HEK293 (cell line): ENCODE data around the gene TMC4.

ENCODE experiments used
- HOXC10 ChIP-seq: sonication (generic); formaldehyde crosslinking; IDR thresholded peaks from 2 replicates; pipeline ENCODE4 v1.8.1; 2023; ENCODE audit warnings: mild to moderate bottlenecking, missing genetic modification reagents
- KLF10 ChIP-seq: fragments of 450-650 bp; IDR thresholded peaks from 2 replicates; pipeline ENCODE4 v1.5.1; 2018; ENCODE audit warnings: missing biosample characterization, mild to moderate bottlenecking, missing genetic modification characterization
- KLF7 ChIP-seq: fragments of 450-650 bp; formaldehyde crosslinking; IDR thresholded peaks from 2 replicates; pipeline ENCODE4 v1.5.1; 2016; ENCODE audit warnings: missing biosample characterization, missing genetic modification characterization, borderline replicate concordance
- SCRT2 ChIP-seq: fragments of 450-650 bp; formaldehyde crosslinking; IDR thresholded peaks from 2 replicates; pipeline ENCODE4 v1.5.1; 2016; ENCODE audit warnings: missing biosample characterization, missing genetic modification characterization
- YY1 ChIP-seq: fragments of 450-650 bp; formaldehyde crosslinking; IDR thresholded peaks from 2 replicates; pipeline ENCODE4 v1.5.1; 2018; ENCODE audit warnings: missing biosample characterization, missing genetic modification characterization
- YY2 ChIP-seq: fragments of 450-650 bp; formaldehyde crosslinking; IDR thresholded peaks from 2 replicates; pipeline ENCODE4 v1.5.1; 2016; ENCODE audit warnings: missing biosample characterization, missing genetic modification characterization
- ZBTB8A ChIP-seq: fragments of 450-650 bp; formaldehyde crosslinking; IDR thresholded peaks from 2 replicates; pipeline ENCODE4 v1.5.1; 2016; ENCODE audit warnings: missing biosample characterization, missing genetic modification characterization
- ZNF248 ChIP-seq: fragments of 450-650 bp; formaldehyde crosslinking; IDR thresholded peaks from 2 replicates; pipeline ENCODE4 v1.5.1; 2017; ENCODE audit warnings: missing biosample characterization, missing genetic modification characterization
- ZNF350 ChIP-seq: fragments of 450-650 bp; formaldehyde crosslinking; IDR thresholded peaks from 2 replicates; pipeline ENCODE4 v1.5.0; 2017; ENCODE audit warnings: missing biosample characterization, mild to moderate bottlenecking, missing genetic modification characterization
- ZNF423 ChIP-seq: fragments of 450-650 bp; formaldehyde crosslinking; IDR thresholded peaks from 2 replicates; pipeline ENCODE4 v1.5.1; 2016; ENCODE audit warnings: missing biosample characterization, missing genetic modification characterization
- ZNF510 ChIP-seq: fragments of 450-650 bp; formaldehyde crosslinking; IDR thresholded peaks from 2 replicates; pipeline ENCODE4 v1.5.1; 2018; ENCODE audit warnings: mild to moderate bottlenecking, missing genetic modification characterization, missing biosample characterization; ENCODE audit not compliant: insufficient replicate concordance
- ZNF518A ChIP-seq: fragments of 450-650 bp; formaldehyde crosslinking; conservative IDR thresholded peaks from 2 replicates; pipeline ENCODE4 v1.5.1; 2016; ENCODE audit warnings: low read depth, missing biosample characterization, missing genetic modification characterization
- ZNF548 ChIP-seq: fragments of 450-650 bp; formaldehyde crosslinking; IDR thresholded peaks from 2 replicates; pipeline ENCODE4 v1.5.1; 2016; ENCODE audit warnings: missing biosample characterization, missing genetic modification characterization
- ZNF555 ChIP-seq: fragments of 450-650 bp; formaldehyde crosslinking; conservative IDR thresholded peaks from 2 replicates; pipeline ENCODE4 v1.5.1; 2017; ENCODE audit warnings: missing biosample characterization, mild to moderate bottlenecking, missing genetic modification characterization, inconsistent platforms
- ZNF561 ChIP-seq: fragments of 450-650 bp; IDR thresholded peaks from 2 replicates; pipeline ENCODE4 v1.5.1; 2018; ENCODE audit warnings: missing biosample characterization, missing genetic modification characterization, borderline replicate concordance
- ZNF658 ChIP-seq: fragments of 450-650 bp; formaldehyde crosslinking; IDR thresholded peaks from 2 replicates; pipeline ENCODE4; 2016; ENCODE audit warnings: missing biosample characterization, missing genetic modification characterization
- ZNF768 ChIP-seq: fragments of 450-650 bp; formaldehyde crosslinking; IDR thresholded peaks from 2 replicates; pipeline ENCODE4 v1.5.1; 2018; ENCODE audit warnings: missing biosample characterization, mild to moderate bottlenecking, missing genetic modification characterization
- ZSCAN16 ChIP-seq: fragments of 450-650 bp; formaldehyde crosslinking; IDR thresholded peaks from 2 replicates; pipeline ENCODE4 v1.5.1; 2016; ENCODE audit warnings: missing biosample characterization, missing genetic modification characterization
- TF ChIP-seq, protein P1 (sequence below): fragments of 450-650 bp; formaldehyde crosslinking; IDR thresholded peaks from 2 replicates; pipeline ENCODE4 v1.5.1; 2016; ENCODE audit warnings: missing biosample characterization, missing genetic modification characterization, low read depth
- TF ChIP-seq, protein P2 (sequence below): fragments of 450-650 bp; formaldehyde crosslinking; IDR thresholded peaks from 2 replicates; pipeline ENCODE4 v1.5.1; 2016; ENCODE audit warnings: missing biosample characterization, missing genetic modification characterization, borderline replicate concordance
- TF ChIP-seq, protein P3 (sequence below): fragments of 450-650 bp; formaldehyde crosslinking; IDR thresholded peaks from 2 replicates; pipeline ENCODE4 v1.5.1; 2016; ENCODE audit warnings: missing biosample characterization, missing genetic modification characterization
- TF ChIP-seq, protein P4 (sequence below): fragments of 450-650 bp; formaldehyde crosslinking; IDR thresholded peaks from 2 replicates; pipeline ENCODE4 v1.5.1; 2016; ENCODE audit warnings: missing biosample characterization, missing genetic modification characterization
- TF ChIP-seq, protein P5 (sequence below): fragments of 450-650 bp; formaldehyde crosslinking; IDR thresholded peaks from 2 replicates; pipeline ENCODE4 v1.5.1; 2016; ENCODE audit warnings: missing biosample characterization, missing genetic modification characterization

TMC4 gene

DNA sequence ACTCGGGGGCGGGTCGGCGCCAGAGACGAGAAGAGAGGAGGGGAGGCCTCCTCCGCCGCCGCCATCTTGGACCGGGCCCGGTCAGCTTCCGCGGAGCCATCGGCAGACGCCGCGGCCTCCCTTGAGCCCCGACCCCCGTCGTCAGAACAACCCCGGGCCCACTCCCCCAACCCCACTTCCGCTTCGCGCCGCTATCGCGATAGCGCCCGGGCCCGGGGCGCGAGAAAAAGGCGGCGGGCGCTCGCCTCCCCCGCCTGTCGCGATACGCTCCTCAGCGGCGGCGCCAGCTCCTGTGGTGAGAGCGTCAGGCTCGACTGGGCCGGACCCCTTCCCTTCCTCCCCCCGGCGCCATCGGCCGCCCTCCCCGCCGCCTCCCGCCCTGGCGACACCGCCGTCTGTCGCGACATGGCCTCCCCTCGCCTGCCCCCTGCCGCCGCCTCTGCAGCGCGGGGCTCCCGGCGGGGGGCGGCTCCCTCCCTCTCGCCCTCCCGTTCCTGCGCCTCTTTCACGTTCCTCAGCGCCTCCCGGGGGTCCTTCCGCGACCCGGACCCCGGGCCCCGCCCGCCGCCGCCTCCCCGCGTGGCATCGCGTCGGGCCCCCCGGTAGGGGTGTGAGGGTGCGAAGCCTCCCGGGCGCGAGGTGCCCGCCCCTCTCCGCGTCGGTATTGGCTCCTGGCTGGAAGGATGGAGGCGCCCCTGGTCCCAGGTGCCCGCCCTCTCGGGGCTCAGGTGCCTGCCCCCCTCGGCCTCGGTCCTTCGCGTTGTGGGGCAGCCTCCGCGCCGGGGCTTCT lies 35.1 kb downstream of the TMC4 start, which contains the start of gene CNOT3 (continued):
- TF ChIP-seq YY2 (tag by site-specific recombination) (peak; percentile 80), ZBTB8A (tag by site-specific recombination) (no peak), ZSCAN16 (tag by site-specific recombination) (no peak), ZNF555 (tag by site-specific recombination) (no peak), KLF10 (tag by site-specific recombination) (no peak; the same call in 1 of the 2 replicates), ZNF768 (no peak), ZNF510 (tag by site-specific recombination) (no peak), ZNF658 (tag by site-specific recombination) (no peak), SCRT2 (tag by site-specific recombination) (no peak), ZNF248 (tag by site-specific recombination) (no peak), ZNF350 (no peak), ZNF548 (no peak), HOXC10 (no peak), ZNF423 (tag by site-specific recombination) (no peak), ZNF518A (tag by site-specific recombination) (no peak), YY1 (tag by site-specific recombination) (peak; percentile 82), ZNF561 (no peak), KLF7 (tag by site-specific recombination) (no peak)
- TF ChIP-seq, protein P1, sequence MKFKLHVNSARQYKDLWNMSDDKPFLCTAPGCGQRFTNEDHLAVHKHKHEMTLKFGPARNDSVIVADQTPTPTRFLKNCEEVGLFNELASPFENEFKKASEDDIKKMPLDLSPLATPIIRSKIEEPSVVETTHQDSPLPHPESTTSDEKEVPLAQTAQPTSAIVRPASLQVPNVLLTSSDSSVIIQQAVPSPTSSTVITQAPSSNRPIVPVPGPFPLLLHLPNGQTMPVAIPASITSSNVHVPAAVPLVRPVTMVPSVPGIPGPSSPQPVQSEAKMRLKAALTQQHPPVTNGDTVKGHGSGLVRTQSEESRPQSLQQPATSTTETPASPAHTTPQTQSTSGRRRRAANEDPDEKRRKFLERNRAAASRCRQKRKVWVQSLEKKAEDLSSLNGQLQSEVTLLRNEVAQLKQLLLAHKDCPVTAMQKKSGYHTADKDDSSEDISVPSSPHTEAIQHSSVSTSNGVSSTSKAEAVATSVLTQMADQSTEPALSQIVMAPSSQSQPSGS (tag by site-specific recombination) = no peak
- TF ChIP-seq, protein P2, sequence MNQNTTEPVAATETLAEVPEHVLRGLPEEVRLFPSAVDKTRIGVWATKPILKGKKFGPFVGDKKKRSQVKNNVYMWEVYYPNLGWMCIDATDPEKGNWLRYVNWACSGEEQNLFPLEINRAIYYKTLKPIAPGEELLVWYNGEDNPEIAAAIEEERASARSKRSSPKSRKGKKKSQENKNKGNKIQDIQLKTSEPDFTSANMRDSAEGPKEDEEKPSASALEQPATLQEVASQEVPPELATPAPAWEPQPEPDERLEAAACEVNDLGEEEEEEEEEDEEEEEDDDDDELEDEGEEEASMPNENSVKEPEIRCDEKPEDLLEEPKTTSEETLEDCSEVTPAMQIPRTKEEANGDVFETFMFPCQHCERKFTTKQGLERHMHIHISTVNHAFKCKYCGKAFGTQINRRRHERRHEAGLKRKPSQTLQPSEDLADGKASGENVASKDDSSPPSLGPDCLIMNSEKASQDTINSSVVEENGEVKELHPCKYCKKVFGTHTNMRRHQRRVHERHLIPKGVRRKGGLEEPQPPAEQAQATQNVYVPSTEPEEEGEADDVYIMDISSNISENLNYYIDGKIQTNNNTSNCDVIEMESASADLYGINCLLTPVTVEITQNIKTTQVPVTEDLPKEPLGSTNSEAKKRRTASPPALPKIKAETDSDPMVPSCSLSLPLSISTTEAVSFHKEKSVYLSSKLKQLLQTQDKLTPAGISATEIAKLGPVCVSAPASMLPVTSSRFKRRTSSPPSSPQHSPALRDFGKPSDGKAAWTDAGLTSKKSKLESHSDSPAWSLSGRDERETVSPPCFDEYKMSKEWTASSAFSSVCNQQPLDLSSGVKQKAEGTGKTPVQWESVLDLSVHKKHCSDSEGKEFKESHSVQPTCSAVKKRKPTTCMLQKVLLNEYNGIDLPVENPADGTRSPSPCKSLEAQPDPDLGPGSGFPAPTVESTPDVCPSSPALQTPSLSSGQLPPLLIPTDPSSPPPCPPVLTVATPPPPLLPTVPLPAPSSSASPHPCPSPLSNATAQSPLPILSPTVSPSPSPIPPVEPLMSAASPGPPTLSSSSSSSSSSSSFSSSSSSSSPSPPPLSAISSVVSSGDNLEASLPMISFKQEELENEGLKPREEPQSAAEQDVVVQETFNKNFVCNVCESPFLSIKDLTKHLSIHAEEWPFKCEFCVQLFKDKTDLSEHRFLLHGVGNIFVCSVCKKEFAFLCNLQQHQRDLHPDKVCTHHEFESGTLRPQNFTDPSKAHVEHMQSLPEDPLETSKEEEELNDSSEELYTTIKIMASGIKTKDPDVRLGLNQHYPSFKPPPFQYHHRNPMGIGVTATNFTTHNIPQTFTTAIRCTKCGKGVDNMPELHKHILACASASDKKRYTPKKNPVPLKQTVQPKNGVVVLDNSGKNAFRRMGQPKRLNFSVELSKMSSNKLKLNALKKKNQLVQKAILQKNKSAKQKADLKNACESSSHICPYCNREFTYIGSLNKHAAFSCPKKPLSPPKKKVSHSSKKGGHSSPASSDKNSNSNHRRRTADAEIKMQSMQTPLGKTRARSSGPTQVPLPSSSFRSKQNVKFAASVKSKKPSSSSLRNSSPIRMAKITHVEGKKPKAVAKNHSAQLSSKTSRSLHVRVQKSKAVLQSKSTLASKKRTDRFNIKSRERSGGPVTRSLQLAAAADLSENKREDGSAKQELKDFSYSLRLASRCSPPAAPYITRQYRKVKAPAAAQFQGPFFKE (tag by site-specific recombination) = no peak
- TF ChIP-seq, protein P3, sequence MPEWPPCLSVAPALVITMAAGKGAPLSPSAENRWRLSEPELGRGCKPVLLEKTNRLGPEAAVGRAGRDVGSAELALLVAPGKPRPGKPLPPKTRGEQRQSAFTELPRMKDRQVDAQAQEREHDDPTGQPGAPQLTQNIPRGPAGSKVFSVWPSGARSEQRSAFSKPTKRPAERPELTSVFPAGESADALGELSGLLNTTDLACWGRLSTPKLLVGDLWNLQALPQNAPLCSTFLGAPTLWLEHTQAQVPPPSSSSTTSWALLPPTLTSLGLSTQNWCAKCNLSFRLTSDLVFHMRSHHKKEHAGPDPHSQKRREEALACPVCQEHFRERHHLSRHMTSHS (tag by site-specific recombination) = no peak
- TF ChIP-seq, protein P4, sequence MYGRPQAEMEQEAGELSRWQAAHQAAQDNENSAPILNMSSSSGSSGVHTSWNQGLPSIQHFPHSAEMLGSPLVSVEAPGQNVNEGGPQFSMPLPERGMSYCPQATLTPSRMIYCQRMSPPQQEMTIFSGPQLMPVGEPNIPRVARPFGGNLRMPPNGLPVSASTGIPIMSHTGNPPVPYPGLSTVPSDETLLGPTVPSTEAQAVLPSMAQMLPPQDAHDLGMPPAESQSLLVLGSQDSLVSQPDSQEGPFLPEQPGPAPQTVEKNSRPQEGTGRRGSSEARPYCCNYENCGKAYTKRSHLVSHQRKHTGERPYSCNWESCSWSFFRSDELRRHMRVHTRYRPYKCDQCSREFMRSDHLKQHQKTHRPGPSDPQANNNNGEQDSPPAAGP = peak; percentile 49; the same call in 1 of the 2 replicates
- TF ChIP-seq, protein P5, sequence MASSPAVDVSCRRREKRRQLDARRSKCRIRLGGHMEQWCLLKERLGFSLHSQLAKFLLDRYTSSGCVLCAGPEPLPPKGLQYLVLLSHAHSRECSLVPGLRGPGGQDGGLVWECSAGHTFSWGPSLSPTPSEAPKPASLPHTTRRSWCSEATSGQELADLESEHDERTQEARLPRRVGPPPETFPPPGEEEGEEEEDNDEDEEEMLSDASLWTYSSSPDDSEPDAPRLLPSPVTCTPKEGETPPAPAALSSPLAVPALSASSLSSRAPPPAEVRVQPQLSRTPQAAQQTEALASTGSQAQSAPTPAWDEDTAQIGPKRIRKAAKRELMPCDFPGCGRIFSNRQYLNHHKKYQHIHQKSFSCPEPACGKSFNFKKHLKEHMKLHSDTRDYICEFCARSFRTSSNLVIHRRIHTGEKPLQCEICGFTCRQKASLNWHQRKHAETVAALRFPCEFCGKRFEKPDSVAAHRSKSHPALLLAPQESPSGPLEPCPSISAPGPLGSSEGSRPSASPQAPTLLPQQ (tag by site-specific recombination) = no peak; the same call in 1 of the 2 replicates
